NCI-H345 treated with DMSO at 0.1 percent for 48 hours (cell line): ENCODE measurements around the gene FAM149A.

Experiments
- DNase-seq: peaks from one replicate; lab custom pipeline; 2025; ENCODE audit not compliant: unreplicated experiment; lab: John Stamatoyannopoulos, UW

Gene FAM149A

GRCh38 chr4:186201535-186202230 lies 97.2 kb downstream of the FAM149A start:
- DNase-seq = peak; percentile 10

GRCh38 chr4:186202490-186203140 lies 98.1 kb downstream of the FAM149A start:
- no peak for DNase-seq

GRCh38 chr4:186203406-186203805 lies 98.9 kb downstream of the FAM149A start:
- no peak for DNase-seq

- DNase-seq = peak; percentile 65
These were observed 99.6 kb downstream of the FAM149A start for GRCh38 chr4:186204103-186204559.

- DNase-seq = no peak
These were observed 100.2 kb downstream of the FAM149A start for GRCh38 chr4:186204686-186205085.

GRCh38 chr4:186205156-186205555 lies 100.7 kb downstream of the FAM149A start:
- no peak for DNase-seq

- no peak for DNase-seq
These were observed 112.0 kb downstream of the FAM149A start for GRCh38 chr4:186216465-186217024.

GRCh38 chr4:186217733-186218293 lies 113.3 kb downstream of the FAM149A start:
- DNase-seq = no peak

- no peak for DNase-seq
These were observed 117.1 kb downstream of the FAM149A start for GRCh38 chr4:186221624-186222023.
